Measurements from ENCODE around the gene SSBP1. TPM values are rescaled to one million over a fixed set of nuclear protein-coding genes. Genes with fewer than 3 reads are reported as not detected.

The SSBP1 gene
- total RNA-seq, 1 experiment from 2014 or later = 245 TPM

DNA sequence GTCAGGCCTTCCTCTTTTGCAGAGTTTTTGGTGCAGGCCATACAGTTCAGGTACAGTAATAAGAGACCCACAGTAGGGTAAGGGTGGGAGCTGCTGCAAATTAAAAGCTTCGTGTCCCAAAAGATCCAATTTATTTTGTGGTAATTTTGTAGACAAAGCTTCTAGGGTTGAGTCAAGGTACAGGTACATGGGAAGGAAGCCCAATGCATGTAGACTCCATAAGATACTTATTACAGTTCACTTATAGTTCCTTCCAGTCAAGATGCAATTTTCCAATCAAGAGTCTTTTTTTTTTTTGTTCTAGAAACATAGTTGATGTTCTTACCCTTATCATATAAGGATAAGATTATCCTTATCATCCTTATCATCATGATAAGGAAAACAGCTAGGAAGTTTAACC, 38.2 kb downstream of the SSBP1 start, which contains the start of gene TAS2R4 (continued):
- TF ChIP-seq MYBL2 (CRISPR knock-in tag; IDR thresholded peaks at IDR 0.05) (no peak), SP1 (CRISPR knock-in tag; conservative IDR thresholded peaks at IDR 0.05) (no peak), ZNF263 (CRISPR knock-in tag; IDR thresholded peaks at IDR 0.05; ENCODE audit: low read depth) (no peak), ZMAT4 (CRISPR knock-in tag; IDR thresholded peaks at IDR 0.05) (no peak), ARID4B (CRISPR knock-in tag; IDR thresholded peaks at IDR 0.05; ENCODE audit: borderline replicate concordance) (no peak), PRDM15 (CRISPR knock-in tag; IDR thresholded peaks at IDR 0.05) (no peak)

DNA sequence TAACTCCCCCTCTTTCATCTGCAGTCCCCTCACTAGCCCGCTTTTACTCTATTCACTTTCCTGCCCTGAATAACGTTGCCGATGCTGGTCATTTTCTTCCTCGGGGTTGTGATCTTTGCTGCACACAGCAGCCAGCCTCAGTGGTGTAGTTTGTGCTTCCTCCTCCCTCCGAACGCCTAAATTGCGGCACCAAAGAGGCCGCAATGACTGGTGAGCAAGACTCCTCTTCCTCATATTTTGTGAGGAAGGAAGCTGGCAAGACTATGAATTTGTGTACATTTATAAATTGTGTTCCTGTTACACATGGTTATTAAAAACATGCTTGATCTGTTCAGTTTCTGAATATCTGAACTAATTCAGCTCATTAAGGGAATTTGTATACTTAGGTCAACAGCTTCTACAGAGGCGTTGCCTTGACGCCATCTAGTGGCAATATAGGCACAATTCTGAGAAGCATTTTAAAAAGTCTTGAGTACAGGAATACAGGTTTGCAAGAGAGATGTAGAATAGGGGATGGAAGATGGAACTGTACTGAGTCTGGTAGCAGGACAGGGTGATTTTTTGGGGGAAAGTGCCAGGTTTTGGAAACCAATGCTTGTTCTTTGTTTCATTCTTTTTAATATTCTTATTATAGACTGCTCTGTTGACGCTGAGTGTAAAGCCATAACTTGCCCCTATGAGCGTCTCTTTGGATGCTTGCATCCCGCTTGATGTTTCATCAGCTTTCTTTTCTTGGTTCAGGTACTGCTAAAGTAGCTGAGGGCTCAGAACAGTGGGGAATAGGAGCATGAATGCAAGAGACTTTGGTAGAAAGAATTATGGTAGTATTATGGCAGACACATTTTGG, 47.8 kb downstream of the SSBP1 start:
- ChIA-PET POLR2A (interaction anchor here (0.9 kb wide), 1 partner anchor 34 kb away, joined by 3 read pairs; no protein-coding TSS in a partner anchor), CTCF (interaction anchor here (0.6 to 2.7 kb wide), 23 partner anchors 8 to 548 kb away, joined by 3 to 10 read pairs (median 4); partner anchors contain the start of gene SSBP1)
- TF ChIP-seq CDX4 (CRISPR knock-in tag; IDR thresholded peaks at IDR 0.05; ENCODE audit: borderline replicate concordance) (no peak), FOXP1 (CRISPR knock-in tag; IDR thresholded peaks at IDR 0.05; ENCODE audit: borderline replicate concordance) (no peak), CTCF (IDR thresholded peaks at IDR 0.05) (peak; percentile 38)
- ATAC-seq (peak; percentile 86), DNase-seq (ENCODE audit: low spot score) (no peak)
- H3K27me3 Mint-ChIP-seq (ENCODE audit: low read depth) = no peaks in the 10 kb centered on the region
- H3K4me3 Mint-ChIP-seq = no peak overlapping the region
- no peaks in the 10 kb centered on the region for H3K4me1 Mint-ChIP-seq
- peak overlapping the region; percentile 80 for H3K27ac Mint-ChIP-seq
- H3K9me3 Mint-ChIP-seq = no peaks in the 10 kb centered on the region
- H3K36me3 Mint-ChIP-seq = peaks cover 3% of the 10 kb centered on the region; the same call in 1 of the 2 replicates

DNA sequence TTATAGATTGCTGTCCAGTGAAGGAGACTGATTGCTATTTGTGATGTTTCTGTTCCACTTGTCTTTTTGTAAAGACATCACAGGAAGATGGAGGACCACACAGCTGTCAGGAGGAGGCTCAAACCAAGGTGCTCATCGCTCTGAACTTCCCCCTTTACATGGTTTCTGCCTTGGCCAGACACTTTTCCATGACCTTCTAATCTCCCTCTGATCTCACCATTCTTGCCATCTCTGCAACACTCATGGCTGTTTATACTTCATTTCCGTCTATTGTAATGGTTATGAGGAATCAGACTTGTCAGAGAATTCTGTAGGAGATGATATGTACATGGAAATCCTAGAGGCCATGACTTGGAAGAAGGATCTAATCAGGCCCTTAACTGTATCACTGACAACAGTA, 50.1 kb downstream of the SSBP1 start:
- H3K36me3 Mint-ChIP-seq = peaks cover 3% of the 10 kb centered on the region; the same call in 1 of the 2 replicates
- no peak overlapping the region for H3K4me3 Mint-ChIP-seq
- ATAC-seq = no peak
- no peaks in the 10 kb centered on the region for H3K4me1 Mint-ChIP-seq
- no peaks in the 10 kb centered on the region for H3K9me3 Mint-ChIP-seq
- no peak overlapping the region for H3K27ac Mint-ChIP-seq
- CTCF ChIA-PET = no interaction called here
- TF ChIP-seq SMAD4 (CRISPR knock-in tag; IDR thresholded peaks at IDR 0.05) (no peak), AR (CRISPR knock-in tag; IDR thresholded peaks at IDR 0.05) (no peak), IRF2 (CRISPR knock-in tag; IDR thresholded peaks at IDR 0.05; ENCODE audit: borderline replicate concordance, low read depth) (no peak)
- POLR2A ChIA-PET = no interaction called here
- no peak for DNase-seq (ENCODE audit: low spot score)
- no peaks in the 10 kb centered on the region for H3K27me3 Mint-ChIP-seq (ENCODE audit: low read depth)

Data from WTC11 (cell line).